GM12892 (cell line): ENCODE measurements around the gene STARD7.

Source experiments
- POLR2A ChIP-seq: IDR thresholded peaks from 2 replicates; pipeline ENCODE4 v1.6.1; 2011; ENCODE audit warnings: low read depth, low read length, control low read depth
- POLR2AphosphoS5 ChIP-seq: IDR thresholded peaks from 2 replicates; pipeline ENCODE4 v1.6.1; 2011; ENCODE audit warnings: low read depth, low read length, control low read depth
- TAF1 ChIP-seq: IDR thresholded peaks from 2 replicates; pipeline ENCODE4 v1.6.1; 2011; ENCODE audit warnings: low read depth, mild to moderate bottlenecking, control low read depth, low read length, borderline replicate concordance

- TF ChIP-seq TAF1: no peak
- TF ChIP-seq POLR2A: no peak
- no peak for TF ChIP-seq POLR2AphosphoS5
These were observed 5.9 kb upstream of the STARD7 start for GRCh38 chr2:96214554-96214953.
